Measurements from ENCODE around the gene DIAPH1.

DIAPH1 gene

GRCh38 chr5:141633871-141634561, 15.2 kb upstream of the DIAPH1 start:
- no peak for TF ChIP-seq CTCF (IDR thresholded peaks at IDR 0.05; ENCODE audit: control extremely low read depth, extremely low read depth, low read depth, missing control alignments)
- peak; percentile 73 for DNase-seq (ENCODE audit: extremely low spot score)
- ChIA-PET CTCF (interaction anchor here (1.1 to 26.1 kb wide), 10 partner anchors 14 to 75 kb away, joined by 3 to 442 read pairs (median 4); partner anchors contain the start of genes DIAPH1 and FCHSD1), POLR2A (interaction anchor here (0.6 to 0.8 kb wide), 3 partner anchors 15 to 1086 kb away, joined by 3 to 5 read pairs (median 4); partner anchors contain the start of gene EIF4EBP3)

GRCh38 chr5:141632650-141633049, 13.8 kb upstream of the DIAPH1 start:
- DNase-seq (ENCODE audit: extremely low spot score) = no peak
- POLR2A ChIA-PET = no interaction called here
- TF ChIP-seq CTCF (IDR thresholded peaks at IDR 0.05; ENCODE audit: control extremely low read depth, extremely low read depth, low read depth, missing control alignments) = no peak
- CTCF ChIA-PET = interaction anchor here (1.1 to 26.1 kb wide), 7 partner anchors 9 to 69 kb away, joined by 4 to 442 read pairs (median 11); partner anchors contain the start of gene DIAPH1

- CTCF ChIA-PET = interaction anchor here (1.0 to 26.1 kb wide), 4 partner anchors 11 to 384 kb away, joined by 3 to 442 read pairs (median 57); partner anchors contain the start of gene DIAPH1
- POLR2A ChIA-PET = no interaction called here
- no peak for TF ChIP-seq CTCF (IDR thresholded peaks at IDR 0.05; ENCODE audit: control extremely low read depth, extremely low read depth, low read depth, missing control alignments)
- no peak for DNase-seq (ENCODE audit: extremely low spot score)
Observed at GRCh38 chr5:141630570-141631140, 11.9 kb upstream of the DIAPH1 start.

GRCh38 chr5:141628175-141628788, 9.5 kb upstream of the DIAPH1 start:
- POLR2A ChIA-PET = no interaction called here
- CTCF ChIA-PET = interaction anchor here (1.2 to 26.1 kb wide), 4 partner anchors 9 to 38 kb away, joined by 3 to 442 read pairs (median 400); partner anchors contain the start of genes DIAPH1, FCHSD1, HDAC3 and RELL2
- no peak for DNase-seq (ENCODE audit: extremely low spot score)
- TF ChIP-seq CTCF (IDR thresholded peaks at IDR 0.05; ENCODE audit: control extremely low read depth, extremely low read depth, low read depth, missing control alignments) = no peak

- TF ChIP-seq CTCF (IDR thresholded peaks at IDR 0.05; ENCODE audit: control extremely low read depth, extremely low read depth, low read depth, missing control alignments) = no peak
- POLR2A ChIA-PET = interaction anchor here (0.7 kb wide), 1 partner anchor 21 kb away, joined by 8 read pairs; no protein-coding TSS in a partner anchor
- CTCF ChIA-PET = interaction anchor here (0.8 to 17.1 kb wide), 5 partner anchors 13 to 66 kb away, joined by 3 to 442 read pairs (median 6); partner anchors contain the start of genes HDAC3 and RELL2
- DNase-seq (ENCODE audit: extremely low spot score) = no peak
Observed at GRCh38 chr5:141623611-141624010, 4.8 kb upstream of the DIAPH1 start.

GRCh38 chr5:141623186-141623585, 4.4 kb upstream of the DIAPH1 start:
- no peak for TF ChIP-seq CTCF (IDR thresholded peaks at IDR 0.05; ENCODE audit: control extremely low read depth, extremely low read depth, low read depth, missing control alignments)
- POLR2A ChIA-PET = no interaction called here
- CTCF ChIA-PET = interaction anchor here (0.8 to 17.1 kb wide), 5 partner anchors 14 to 66 kb away, joined by 3 to 442 read pairs (median 6); partner anchors contain the start of genes HDAC3 and RELL2
- DNase-seq (ENCODE audit: extremely low spot score) = peak; percentile 52
